ENCODE results near the gene P2RY11. TPM values are rescaled to one million over a fixed set of nuclear protein-coding genes. Genes with fewer than 3 reads are reported as not detected.
A peak's percentile ranks its signal among the peaks of the same experiment; 100 is the strongest.

Gene P2RY11
- total and polyA plus RNA-seq, 2 experiments from 2014 or later = 2.7 to 6.1 TPM

GRCh38 chr19:10106100-10106936 lies 5.2 kb upstream of the P2RY11 start, which contains the start of gene PPAN:
TSS of gene PPAN (plus strand) at chr19:10106362. CDS start at chr19:10106395, 33 bp downstream.
- 3% methylated on average over 43 of the region's 71 CpGs for WGBS (ENCODE audit: low lambda C conversion rate, missing lambda C conversion rate)
- peaks cover 21% of the 10 kb centered on the region for H3K79me2 ChIP-seq
- peak; percentile 100 for DNase-seq (ENCODE audit: low spot score)
- no peaks in the 10 kb centered on the region for H3K9me3 ChIP-seq (ENCODE audit: low read depth)
- no peaks in the 10 kb centered on the region for H3K9me2 ChIP-seq (replicated peaks; ENCODE audit: insufficient read depth)
- no peaks in the 10 kb centered on the region for H3K27me3 ChIP-seq
- peak within 1 kb of the TSS; percentile 43 for H3K4me3 ChIP-seq
- TF ChIP-seq EZH2phosphoT487 (IDR thresholded peaks at IDR 0.05; ENCODE audit: low read depth, severe bottlenecking, unreplicated experiment) = no peak
- no peak for TF ChIP-seq EZH2 (IDR thresholded peaks at IDR 0.05; ENCODE audit: borderline replicate concordance)
- TF ChIP-seq CTCF (IDR thresholded peaks at IDR 0.05; ENCODE audit: poor library complexity) = no peak
- no peaks in the 10 kb centered on the region for H3K36me3 ChIP-seq (replicated peaks; ENCODE audit: insufficient read depth, low read depth)
- peak within 1 kb of the TSS; percentile 58 for H3K27ac ChIP-seq
- peaks cover 7% of the 10 kb centered on the region for H3K4me1 ChIP-seq (ENCODE audit: insufficient read depth)
- peak within 1 kb of the TSS; percentile 88 for H3K4me2 ChIP-seq
- peak within 1 kb of the TSS; percentile 7 for H2AFZ ChIP-seq
- H4K20me1 ChIP-seq (ENCODE audit: insufficient read depth, poor library complexity, severe bottlenecking) = no peaks in the 10 kb centered on the region

- Histone ChIP-seq H3K4me1 (ENCODE audit: insufficient read depth) (peaks cover 7% of the 10 kb centered on the region), H3K9me2 (replicated peaks; ENCODE audit: insufficient read depth) (no peaks in the 10 kb centered on the region), H3K4me3 (peak overlapping the region; percentile 43), H3K27ac (peak overlapping the region; percentile 58), H3K79me2 (peaks cover 21% of the 10 kb centered on the region), H4K20me1 (ENCODE audit: insufficient read depth, poor library complexity, severe bottlenecking) (no peaks in the 10 kb centered on the region), H3K27me3 (no peaks in the 10 kb centered on the region), H3K9me3 (ENCODE audit: low read depth) (no peaks in the 10 kb centered on the region), H2AFZ (no peak overlapping the region), H3K36me3 (replicated peaks; ENCODE audit: insufficient read depth, low read depth) (no peaks in the 10 kb centered on the region), H3K4me2 (peak overlapping the region; percentile 88)
- DNase-seq (ENCODE audit: low spot score) = no peak
- TF ChIP-seq EZH2phosphoT487 (IDR thresholded peaks at IDR 0.05; ENCODE audit: low read depth, severe bottlenecking, unreplicated experiment) (no peak), EZH2 (IDR thresholded peaks at IDR 0.05; ENCODE audit: borderline replicate concordance) (no peak), CTCF (IDR thresholded peaks at IDR 0.05; ENCODE audit: poor library complexity) (no peak)
- 89% methylated on average over 10 of the region's 10 CpGs for WGBS (ENCODE audit: low lambda C conversion rate, missing lambda C conversion rate)
Measured at GRCh38 chr19:10107254-10107653, 4.2 kb upstream of the P2RY11 start.

DNA sequence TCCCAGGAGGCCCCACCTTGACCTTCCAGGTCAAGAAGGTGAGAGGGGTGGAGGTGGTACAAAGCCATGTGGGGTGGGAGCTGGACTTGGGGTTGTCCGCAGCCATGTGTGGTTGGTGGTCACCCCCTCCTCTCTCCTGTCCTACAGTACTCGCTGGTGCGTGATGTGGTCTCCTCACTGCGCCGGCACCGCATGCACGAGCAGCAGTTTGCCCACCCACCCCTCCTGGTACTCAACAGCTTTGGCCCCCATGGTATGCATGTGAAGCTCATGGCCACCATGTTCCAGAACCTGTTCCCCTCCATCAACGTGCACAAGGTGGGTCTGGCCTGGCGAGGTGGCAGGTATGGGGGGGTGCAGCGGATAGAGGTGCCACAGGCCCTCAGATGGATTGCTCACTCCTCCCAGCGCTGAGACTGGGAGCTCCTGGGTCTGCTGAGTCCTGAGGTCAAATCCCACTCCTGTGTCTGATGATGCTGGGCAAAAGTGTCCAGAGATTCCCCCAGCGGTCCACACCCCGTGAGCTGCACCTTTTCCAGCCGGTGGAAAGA lies 3.6 kb upstream of the P2RY11 start:
- no peak overlapping the region for H3K4me2 ChIP-seq

More for the DNA sequence above, 3.6 kb upstream of the P2RY11 start:
- TF ChIP-seq CTCF (IDR thresholded peaks at IDR 0.05; ENCODE audit: poor library complexity) = no peak
- no peak for TF ChIP-seq EZH2 (IDR thresholded peaks at IDR 0.05; ENCODE audit: borderline replicate concordance)
- TF ChIP-seq EZH2phosphoT487 (IDR thresholded peaks at IDR 0.05; ENCODE audit: low read depth, severe bottlenecking, unreplicated experiment) = no peak
- Histone ChIP-seq H4K20me1 (ENCODE audit: insufficient read depth, poor library complexity, severe bottlenecking) (no peaks in the 10 kb centered on the region), H3K27me3 (no peaks in the 10 kb centered on the region), H3K79me2 (peaks cover 21% of the 10 kb centered on the region), H3K9me2 (replicated peaks; ENCODE audit: insufficient read depth) (no peaks in the 10 kb centered on the region), H3K27ac (no peak overlapping the region), H3K36me3 (replicated peaks; ENCODE audit: insufficient read depth, low read depth) (no peaks in the 10 kb centered on the region), H3K4me1 (ENCODE audit: insufficient read depth) (peaks cover 7% of the 10 kb centered on the region), H3K4me3 (no peak overlapping the region), H2AFZ (no peak overlapping the region), H3K9me3 (ENCODE audit: low read depth) (no peaks in the 10 kb centered on the region)
- 97% methylated on average over 14 of the region's 14 CpGs for WGBS (ENCODE audit: low lambda C conversion rate, missing lambda C conversion rate)
- no peak for DNase-seq (ENCODE audit: low spot score)
